ENCODE measurements around the gene PEAR1.

The PEAR1 gene

GRCh38 chr1:156905176-156905575, 11.7 kb downstream of the PEAR1 start:
- H3K4me3 ChIP-seq (ENCODE audit: low read depth, low read length): no peak overlapping the region
- no peak for DNase-seq (ENCODE audit: low read depth)
- TF ChIP-seq, protein P1, sequence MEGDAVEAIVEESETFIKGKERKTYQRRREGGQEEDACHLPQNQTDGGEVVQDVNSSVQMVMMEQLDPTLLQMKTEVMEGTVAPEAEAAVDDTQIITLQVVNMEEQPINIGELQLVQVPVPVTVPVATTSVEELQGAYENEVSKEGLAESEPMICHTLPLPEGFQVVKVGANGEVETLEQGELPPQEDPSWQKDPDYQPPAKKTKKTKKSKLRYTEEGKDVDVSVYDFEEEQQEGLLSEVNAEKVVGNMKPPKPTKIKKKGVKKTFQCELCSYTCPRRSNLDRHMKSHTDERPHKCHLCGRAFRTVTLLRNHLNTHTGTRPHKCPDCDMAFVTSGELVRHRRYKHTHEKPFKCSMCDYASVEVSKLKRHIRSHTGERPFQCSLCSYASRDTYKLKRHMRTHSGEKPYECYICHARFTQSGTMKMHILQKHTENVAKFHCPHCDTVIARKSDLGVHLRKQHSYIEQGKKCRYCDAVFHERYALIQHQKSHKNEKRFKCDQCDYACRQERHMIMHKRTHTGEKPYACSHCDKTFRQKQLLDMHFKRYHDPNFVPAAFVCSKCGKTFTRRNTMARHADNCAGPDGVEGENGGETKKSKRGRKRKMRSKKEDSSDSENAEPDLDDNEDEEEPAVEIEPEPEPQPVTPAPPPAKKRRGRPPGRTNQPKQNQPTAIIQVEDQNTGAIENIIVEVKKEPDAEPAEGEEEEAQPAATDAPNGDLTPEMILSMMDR (conservative IDR thresholded peaks at IDR 0.05; ENCODE audit: low read depth, low read length): no peak

DNA sequence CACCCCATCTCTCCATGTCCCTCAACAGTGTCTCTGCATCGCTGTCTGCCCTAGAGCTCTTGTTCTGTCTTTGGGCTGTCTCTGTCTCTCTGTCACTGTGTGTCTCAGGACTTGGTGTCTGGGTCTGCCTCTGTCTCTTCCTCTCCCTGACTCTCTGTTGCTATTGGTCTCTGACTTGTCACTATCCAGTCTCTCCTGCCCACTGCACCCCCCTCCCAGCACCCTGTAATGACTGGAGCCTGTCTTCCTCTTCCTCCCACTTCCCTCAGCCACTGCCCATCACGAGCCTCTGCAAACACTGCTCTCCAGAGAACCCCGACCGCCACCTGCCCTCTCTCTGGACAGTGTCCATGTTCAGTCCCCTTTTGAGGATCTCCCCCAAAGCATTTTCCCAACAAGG, 12.1 kb downstream of the PEAR1 start:
- TF ChIP-seq, protein P1 (conservative IDR thresholded peaks at IDR 0.05; ENCODE audit: low read depth, low read length): no peak
- DNase-seq (ENCODE audit: low read depth): no peak
- no peak overlapping the region for H3K4me3 ChIP-seq (ENCODE audit: low read depth, low read length)

GRCh38 chr1:156906206-156906906, 12.8 kb downstream of the PEAR1 start:
- H3K4me3 ChIP-seq (ENCODE audit: low read depth, low read length): no peak overlapping the region
- DNase-seq (ENCODE audit: low read depth): no peak
- TF ChIP-seq, protein P1 (conservative IDR thresholded peaks at IDR 0.05; ENCODE audit: low read depth, low read length): no peak

- TF ChIP-seq, protein P1 (conservative IDR thresholded peaks at IDR 0.05; ENCODE audit: low read depth, low read length): no peak
- no peak overlapping the region for H3K4me3 ChIP-seq (ENCODE audit: low read depth, low read length)
- DNase-seq (ENCODE audit: low read depth): no peak
Measured at GRCh38 chr1:156908541-156908940, 15.0 kb downstream of the PEAR1 start.

- no peak for DNase-seq (ENCODE audit: low read depth)
- H3K4me3 ChIP-seq (ENCODE audit: low read depth, low read length): no peak overlapping the region
- TF ChIP-seq, protein P1 (conservative IDR thresholded peaks at IDR 0.05; ENCODE audit: low read depth, low read length): no peak
Measured at GRCh38 chr1:156908955-156909354, 15.4 kb downstream of the PEAR1 start.

- no peak overlapping the region for H3K4me3 ChIP-seq (ENCODE audit: low read depth, low read length)
- TF ChIP-seq, protein P1 (conservative IDR thresholded peaks at IDR 0.05; ENCODE audit: low read depth, low read length): no peak
- no peak for DNase-seq (ENCODE audit: low read depth)
Measured at GRCh38 chr1:156909671-156910070, 16.2 kb downstream of the PEAR1 start.

GRCh38 chr1:156910309-156910782, 16.8 kb downstream of the PEAR1 start:
- H3K4me3 ChIP-seq (ENCODE audit: low read depth, low read length): no peak overlapping the region
- TF ChIP-seq, protein P1 (conservative IDR thresholded peaks at IDR 0.05; ENCODE audit: low read depth, low read length): peak; percentile 71
- peak; percentile 28 for DNase-seq (ENCODE audit: low read depth)
